ENCODE data around the gene CD2. TPM values are rescaled to one million over a fixed set of nuclear protein-coding genes. Genes with fewer than 3 reads are reported as not detected.

Gene CD2
- total and polyA plus RNA-seq, 2 donors (not counting 3 experiments of a cell fraction or from before 2014, with no cell fraction given): not detected

DNA sequence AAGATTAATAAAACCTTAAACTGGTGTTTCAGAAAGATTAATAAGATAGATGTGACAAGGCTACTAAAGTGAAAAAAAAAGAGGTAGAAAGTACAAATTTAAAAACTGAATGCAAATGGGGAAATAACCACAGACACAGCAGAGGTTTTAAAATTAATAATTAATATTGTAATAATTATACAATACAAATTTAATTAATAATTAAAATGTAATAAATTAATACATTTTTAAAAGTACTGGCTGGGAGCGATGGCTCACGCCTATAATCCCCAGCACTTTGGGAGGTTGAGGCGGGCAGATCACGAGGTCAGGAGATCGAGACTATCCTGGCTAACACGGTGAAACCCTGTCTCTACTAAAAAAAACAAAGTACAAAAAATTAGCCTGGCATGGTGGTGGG lies 26.8 kb downstream of the CD2 start:
- no peaks in the 10 kb centered on the region for H4K20me1 ChIP-seq (replicated peaks; ENCODE audit: control insufficient read depth, extremely low read depth, insufficient read depth, low read length)
- intact Hi-C loops (cut with micrococcal nuclease): no loop called here
- H3K27ac ChIP-seq (ENCODE audit: insufficient read depth, low read depth, low read length): no peak overlapping the region
- H3K9ac ChIP-seq (replicated peaks; ENCODE audit: extremely low read depth, insufficient read depth, low read length): no peak overlapping the region
- dilution Hi-C loops (cut with MboI; ENCODE audit: extremely low pct_ligation_motif_present, low sequenced_read_pairs): no loop called here
- no peaks in the 10 kb centered on the region for H3K9me3 ChIP-seq (replicated peaks; ENCODE audit: control insufficient read depth, insufficient read depth, low read length)
- POLR2A ChIA-PET: no interaction called here
- H3K4me1 ChIP-seq (ENCODE audit: control insufficient read depth, extremely low read depth, insufficient read depth, low read length): no peaks in the 10 kb centered on the region
- H3K36me3 ChIP-seq (ENCODE audit: control insufficient read depth in 2 of 2, extremely low read depth in 1 of 2, insufficient read depth in 2 of 2, low read length in 2 of 2): no peaks in the 10 kb centered on the region
- TF ChIP-seq GATA2 (IDR thresholded peaks at IDR 0.05; ENCODE audit: insufficient read depth, insufficient read length, low read depth, low read length) (no peak), MYC (IDR thresholded peaks at IDR 0.05; ENCODE audit: low read depth, low read length) (no peak), FOS (IDR thresholded peaks at IDR 0.05; ENCODE audit: borderline replicate concordance, insufficient read depth, low read length) (no peak), CTCF (IDR thresholded peaks at IDR 0.05; ENCODE audit: extremely low read depth in 1 of 2, insufficient read depth in 1 of 2, low read depth in 1 of 2, low read length in 2 of 2) (no peak)
- BruUV-seq (replicated peaks): no TSS peak
- CTCF ChIA-PET: no interaction called here
- peaks cover 0 to 3% of the 10 kb centered on the region in 2 experiments for H3K27me3 ChIP-seq (ENCODE audit: control insufficient read depth in 2 of 2, insufficient read depth in 2 of 2, low read length in 2 of 2)
- no peak overlapping the region for H3K4me2 ChIP-seq (ENCODE audit: insufficient read depth, low read length)
- H3K9me1 ChIP-seq (replicated peaks; ENCODE audit: control insufficient read depth, extremely low read depth, insufficient read depth, low read length): no peaks in the 10 kb centered on the region
- no peaks in the 10 kb centered on the region for H3K79me2 ChIP-seq (ENCODE audit: control insufficient read depth, insufficient read depth, low read length)
- FAIRE-seq: no peak
- no peak overlapping the region for H2AFZ ChIP-seq (ENCODE audit: low read depth, low read length)
- H3K4me3 ChIP-seq (replicated peaks in 1 of 3; ENCODE audit: insufficient read depth in 1 of 3, low read depth in 1 of 3, low read length in 3 of 3): no peak overlapping the region
- no peak for DNase-seq (ENCODE audit: low read depth, low spot score)

DNA sequence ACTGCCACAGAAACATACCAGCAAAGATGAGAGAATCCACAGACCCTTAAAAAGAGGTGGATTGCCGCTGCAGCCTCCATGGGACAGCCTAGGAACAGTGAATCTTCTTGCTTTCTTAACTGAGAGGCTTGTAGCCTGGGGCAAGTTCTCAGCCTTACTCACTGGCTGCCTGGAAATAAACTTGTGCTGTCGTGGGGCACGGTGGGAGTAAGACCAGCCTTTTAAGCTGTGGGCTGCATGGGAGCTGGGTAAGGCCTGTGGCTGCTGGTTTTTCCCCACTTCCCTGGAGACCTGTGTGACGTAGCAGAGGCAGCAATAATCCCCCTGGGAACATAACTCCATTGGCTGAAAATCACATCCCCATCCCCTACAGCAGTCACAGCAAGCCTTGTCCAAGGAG lies 30.8 kb downstream of the CD2 start:
- H3K27me3 ChIP-seq (ENCODE audit: control insufficient read depth in 2 of 2, insufficient read depth in 2 of 2, low read length in 2 of 2): no peaks in the 10 kb centered on the region
- FAIRE-seq: no peak
- H3K27ac ChIP-seq (ENCODE audit: insufficient read depth, low read depth, low read length): no peak overlapping the region
- no peaks in the 10 kb centered on the region for H3K4me1 ChIP-seq (ENCODE audit: control insufficient read depth, extremely low read depth, insufficient read depth, low read length)
- TF ChIP-seq POLR2A (IDR thresholded peaks at IDR 0.05; ENCODE audit: low read depth, low read length) (no peak), GATA2 (IDR thresholded peaks at IDR 0.05; ENCODE audit: insufficient read depth, insufficient read length, low read depth, low read length) (no peak), CTCF (IDR thresholded peaks at IDR 0.05; ENCODE audit: extremely low read depth in 1 of 2, insufficient read depth in 1 of 2, low read depth in 1 of 2, low read length in 2 of 2) (no peak), MYC (IDR thresholded peaks at IDR 0.05; ENCODE audit: low read depth, low read length) (no peak)
- H3K9me3 ChIP-seq (replicated peaks; ENCODE audit: control insufficient read depth, insufficient read depth, low read length): no peaks in the 10 kb centered on the region
- intact Hi-C loops (cut with micrococcal nuclease) (no loop called here), dilution Hi-C loops (cut with MboI; ENCODE audit: extremely low pct_ligation_motif_present, low sequenced_read_pairs) (no loop called here)
- H3K4me3 ChIP-seq (replicated peaks in 1 of 3; ENCODE audit: insufficient read depth in 1 of 3, low read depth in 1 of 3, low read length in 3 of 3): no peak overlapping the region
- BruUV-seq (replicated peaks): no TSS peak
- H3K9ac ChIP-seq (replicated peaks; ENCODE audit: extremely low read depth, insufficient read depth, low read length): no peak overlapping the region
- no peaks in the 10 kb centered on the region for H3K79me2 ChIP-seq (ENCODE audit: control insufficient read depth, insufficient read depth, low read length)
- H2AFZ ChIP-seq (ENCODE audit: low read depth, low read length): no peak overlapping the region
- H4K20me1 ChIP-seq (replicated peaks; ENCODE audit: control insufficient read depth, extremely low read depth, insufficient read depth, low read length): no peaks in the 10 kb centered on the region
- DNase-seq (ENCODE audit: low read depth, low spot score): no peak
- POLR2A ChIA-PET: no interaction called here
- H3K9me1 ChIP-seq (replicated peaks; ENCODE audit: control insufficient read depth, extremely low read depth, insufficient read depth, low read length): no peaks in the 10 kb centered on the region
- CTCF ChIA-PET: interaction anchor here (1.6 kb wide), 1 partner anchor 12 kb away, joined by 3 read pairs; no protein-coding TSS in a partner anchor
- H3K4me2 ChIP-seq (ENCODE audit: insufficient read depth, low read length): no peak overlapping the region
- H3K36me3 ChIP-seq (ENCODE audit: control insufficient read depth in 2 of 2, extremely low read depth in 1 of 2, insufficient read depth in 2 of 2, low read length in 2 of 2): no peaks in the 10 kb centered on the region
